NCI-H1092 (cell line): Measurements from ENCODE around the gene DYNC2LI1.

Source experiments
- DNase-seq: peaks from one replicate; lab custom pipeline; 2025; lab: John Stamatoyannopoulos, UW

Gene DYNC2LI1

GRCh38 chr2:43763091-43763490 is 10.7 kb upstream of the DYNC2LI1 start:
- no peak for DNase-seq

DNA sequence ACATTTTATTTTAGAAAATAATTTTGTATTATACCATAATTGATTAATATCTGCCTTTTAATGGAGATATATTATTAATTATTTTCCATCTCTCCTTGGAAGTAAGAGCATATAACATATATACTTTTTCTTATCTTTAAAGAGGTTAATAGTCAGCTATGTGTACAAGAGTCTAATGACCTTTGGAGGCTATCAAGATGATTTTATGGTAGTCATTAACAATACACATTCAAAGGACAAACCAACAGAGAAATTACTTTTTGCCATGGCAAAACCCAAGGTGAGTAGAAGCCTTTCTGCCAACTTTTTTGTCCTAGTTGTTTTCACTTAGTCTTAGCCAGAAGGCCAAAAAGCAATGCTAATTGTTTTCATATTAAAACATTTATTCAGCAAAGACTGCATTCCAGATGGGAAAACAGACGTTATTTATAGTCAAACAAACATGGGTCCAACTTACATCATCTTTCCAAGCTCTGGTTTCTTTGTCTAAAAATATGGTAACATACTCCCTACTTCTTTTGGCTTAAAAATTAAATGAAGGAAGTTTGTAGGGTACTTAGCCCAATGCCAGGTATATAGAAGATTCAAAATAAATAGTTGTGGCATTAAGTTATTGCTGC is 9.6 kb upstream of the DYNC2LI1 start:
- DNase-seq = no peak

GRCh38 chr2:43766006-43766405 is 7.8 kb upstream of the DYNC2LI1 start:
- DNase-seq = no peak

GRCh38 chr2:43774617-43775016 is 778 bp downstream of the DYNC2LI1 start:
- no peak for DNase-seq

- DNase-seq = no peak
Measured at GRCh38 chr2:43776324-43776723, 2.5 kb downstream of the DYNC2LI1 start.

DNA sequence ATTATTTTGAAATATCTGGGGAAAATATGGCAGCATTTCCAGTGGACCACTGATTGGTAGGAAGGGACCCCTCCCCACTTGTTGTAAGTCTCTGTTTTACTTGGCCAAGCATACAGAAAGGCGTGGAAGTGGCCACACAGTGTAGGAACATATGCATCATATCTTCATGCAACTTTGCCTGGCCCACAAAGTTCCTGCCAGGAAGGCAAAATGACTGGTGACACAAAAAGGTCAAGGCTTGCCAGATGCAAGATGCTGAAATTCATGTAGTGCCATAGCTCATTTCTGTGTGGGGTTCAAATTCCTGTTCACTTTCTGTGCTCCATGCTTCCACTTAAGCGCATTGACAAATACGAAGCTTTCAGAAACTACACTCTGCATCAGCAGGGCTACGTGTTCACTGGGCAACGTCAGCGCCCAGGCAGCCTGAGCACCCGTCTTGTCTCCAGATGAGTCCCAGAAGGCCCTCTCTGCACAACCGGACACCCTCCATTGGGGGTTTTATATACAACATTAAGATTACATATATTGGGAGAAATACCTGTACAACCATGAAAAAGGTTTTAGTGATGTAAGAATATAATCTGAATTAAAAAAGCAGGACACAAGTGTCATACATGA is 3.6 kb downstream of the DYNC2LI1 start:
- DNase-seq = no peak

DNA sequence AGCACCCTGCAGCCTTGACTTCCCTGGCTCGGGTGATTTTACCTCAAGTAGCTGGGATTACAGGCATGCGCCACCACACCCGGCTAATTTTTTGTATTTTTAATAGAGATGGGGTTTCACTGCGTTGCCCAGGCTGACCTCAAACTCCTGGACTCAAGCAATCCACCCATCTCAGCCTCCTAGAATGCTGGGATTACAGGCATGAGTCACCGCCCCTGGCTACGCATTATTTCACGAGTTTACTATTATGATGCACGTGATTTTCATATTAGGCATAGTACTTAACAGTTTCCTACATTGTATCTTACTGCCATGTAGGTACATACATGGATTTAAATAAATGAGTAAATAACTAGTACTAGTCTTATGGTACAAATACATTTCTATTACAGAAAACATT is 4.4 kb downstream of the DYNC2LI1 start:
- DNase-seq = no peak

GRCh38 chr2:43787895-43788294 is 14.1 kb downstream of the DYNC2LI1 start:
- DNase-seq = no peak

DNA sequence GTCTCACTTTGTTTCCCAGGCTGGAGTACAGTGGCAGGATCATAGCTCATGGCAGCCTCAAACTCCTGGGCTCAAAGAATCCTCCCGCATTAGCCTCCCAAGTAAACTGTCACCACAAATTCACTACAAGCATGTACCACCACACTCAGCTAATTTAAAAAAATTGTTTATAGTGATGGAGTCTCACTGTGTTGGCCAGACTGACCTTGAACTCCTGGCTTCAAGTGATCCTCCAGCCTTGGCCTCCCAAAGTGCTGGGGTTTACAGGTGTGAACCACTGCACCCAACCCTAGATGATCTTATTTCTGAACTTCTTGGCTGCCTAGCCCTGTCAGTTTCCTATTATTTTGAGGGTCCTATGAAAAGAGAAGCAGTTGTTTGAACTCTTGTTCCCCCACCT is 14.8 kb downstream of the DYNC2LI1 start:
- DNase-seq = no peak

- DNase-seq = no peak
Measured at GRCh38 chr2:43790147-43790546, 16.3 kb downstream of the DYNC2LI1 start.

DNA sequence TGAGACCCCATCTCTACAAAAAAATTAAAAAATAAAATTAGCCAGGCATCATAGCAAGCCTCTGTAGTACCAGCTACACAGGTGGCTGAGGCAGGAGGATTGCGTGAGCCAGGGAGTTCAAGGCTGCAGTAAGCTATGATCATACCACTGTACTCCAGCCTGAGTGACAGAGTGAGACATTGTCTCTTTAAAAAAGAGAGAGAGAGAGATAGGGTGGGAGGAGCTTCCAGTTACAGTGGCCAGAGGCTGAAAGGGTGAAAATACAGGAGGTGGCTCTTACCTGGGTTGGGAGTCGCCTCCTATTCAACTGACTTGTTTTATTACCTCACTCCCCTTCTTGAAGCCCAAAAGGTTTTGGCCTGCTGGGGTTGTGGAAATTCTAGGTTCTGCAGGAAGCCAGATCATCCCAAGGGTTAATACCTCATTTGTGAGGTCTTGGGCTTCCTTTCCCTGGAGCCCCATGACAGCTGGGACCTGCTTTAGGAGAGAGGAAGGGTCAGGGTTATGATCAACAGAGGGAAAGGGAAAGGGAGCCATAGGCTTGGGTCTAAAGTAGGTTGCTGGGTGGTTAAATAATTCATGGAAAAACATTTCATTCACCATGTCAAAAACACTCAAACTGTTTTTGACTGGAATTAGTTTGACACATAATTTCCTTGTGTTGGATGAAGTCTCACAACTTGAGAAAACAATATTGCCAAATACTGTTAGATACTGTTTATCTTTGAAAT is 17.4 kb downstream of the DYNC2LI1 start:
- DNase-seq = no peak

DNA sequence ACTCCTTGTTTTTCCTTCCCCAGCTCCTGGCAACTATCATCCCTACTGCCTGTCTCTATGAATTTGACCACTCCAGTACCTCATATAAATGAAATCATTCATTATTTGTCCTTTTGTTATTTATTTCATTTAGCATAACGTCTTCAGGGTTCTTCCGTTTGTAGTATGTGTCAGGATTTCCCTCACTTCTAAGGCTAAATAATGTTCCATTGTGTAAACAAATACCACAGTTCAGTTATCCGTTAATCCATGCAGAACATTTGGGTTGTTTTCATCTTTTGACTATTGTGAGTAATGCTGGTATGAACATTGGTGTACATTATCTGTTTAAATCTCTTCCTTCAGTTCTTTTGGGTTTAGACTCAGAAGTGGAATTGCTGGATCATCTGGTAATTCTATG is 18.8 kb downstream of the DYNC2LI1 start:
- no peak for DNase-seq

DNA sequence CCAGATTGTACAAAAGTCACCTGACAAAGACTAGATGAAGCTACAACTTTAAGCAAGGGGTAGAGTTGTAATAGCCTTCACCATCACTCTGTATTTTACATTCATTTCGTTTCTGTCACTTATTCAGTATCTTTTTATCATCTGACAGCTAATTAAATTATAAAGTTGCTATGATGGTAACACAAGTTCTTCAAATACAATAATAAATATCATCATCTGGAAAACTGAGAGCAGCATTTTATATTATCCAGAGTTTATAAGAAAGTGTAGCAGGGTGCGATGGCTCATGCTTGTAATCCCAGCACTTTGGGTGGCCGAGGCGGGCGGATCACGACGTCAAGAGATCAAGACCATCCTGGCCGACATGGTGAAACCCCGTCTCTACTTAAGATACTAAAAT is 21.1 kb downstream of the DYNC2LI1 start:
- DNase-seq = no peak

DNA sequence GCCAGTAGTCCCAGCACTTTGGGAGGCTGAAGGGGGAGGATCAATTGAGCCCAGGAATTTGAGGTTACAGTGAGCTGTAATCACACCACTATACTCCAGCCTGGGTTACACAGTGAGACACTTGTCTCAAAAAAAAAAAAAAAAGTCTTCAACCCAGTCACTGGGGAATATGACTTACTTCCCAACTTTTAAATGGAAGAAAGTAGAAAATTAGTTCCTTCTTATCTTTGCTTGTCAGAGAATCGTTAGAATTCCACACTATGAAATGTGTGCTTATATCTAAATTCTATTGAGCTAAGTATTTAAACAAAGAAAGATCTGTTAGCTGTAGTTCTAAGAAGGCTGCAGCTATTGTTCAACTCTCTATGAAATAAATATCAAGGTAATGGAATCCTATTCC is 22.4 kb downstream of the DYNC2LI1 start:
- DNase-seq = no peak

DNA sequence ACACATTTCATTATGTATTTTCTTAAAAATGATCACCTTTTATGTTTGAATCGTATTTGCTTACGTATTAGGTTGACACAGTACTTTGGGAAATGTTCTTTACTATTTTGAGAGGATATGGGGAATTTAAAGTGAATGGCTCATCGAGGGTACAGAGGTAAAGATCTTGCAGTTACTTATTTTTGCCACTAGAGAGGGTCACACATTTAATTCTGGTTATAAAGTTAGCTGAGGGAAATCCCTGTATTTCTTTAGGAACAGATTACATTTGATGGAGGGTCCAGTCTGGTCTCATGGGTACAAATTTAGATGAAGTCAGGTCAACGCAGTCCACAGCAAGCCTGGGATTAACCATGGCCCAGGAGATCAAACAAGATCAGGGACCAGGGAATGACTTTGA is 24.5 kb downstream of the DYNC2LI1 start:
- no peak for DNase-seq

DNA sequence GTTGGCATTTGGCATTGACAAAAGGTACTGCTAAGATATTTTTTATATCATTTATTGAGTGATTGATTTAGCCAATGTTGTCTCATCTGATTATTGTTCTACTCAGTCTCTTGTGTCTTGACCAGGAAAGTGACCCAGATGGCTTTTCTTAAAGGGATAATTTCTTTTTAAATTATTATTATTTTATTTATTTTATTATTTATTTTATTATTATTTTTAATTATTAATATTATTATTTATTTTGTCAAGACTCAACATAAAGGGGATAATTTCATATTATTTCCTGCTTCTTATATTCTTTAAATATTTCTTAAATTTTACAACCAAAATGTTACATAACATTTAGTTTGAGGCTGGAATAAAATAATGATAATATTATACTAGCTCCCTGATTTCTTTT is 27.1 kb downstream of the DYNC2LI1 start:
- DNase-seq = no peak

- no peak for DNase-seq
Measured at GRCh38 chr2:43802135-43802534, 28.3 kb downstream of the DYNC2LI1 start.

DNA sequence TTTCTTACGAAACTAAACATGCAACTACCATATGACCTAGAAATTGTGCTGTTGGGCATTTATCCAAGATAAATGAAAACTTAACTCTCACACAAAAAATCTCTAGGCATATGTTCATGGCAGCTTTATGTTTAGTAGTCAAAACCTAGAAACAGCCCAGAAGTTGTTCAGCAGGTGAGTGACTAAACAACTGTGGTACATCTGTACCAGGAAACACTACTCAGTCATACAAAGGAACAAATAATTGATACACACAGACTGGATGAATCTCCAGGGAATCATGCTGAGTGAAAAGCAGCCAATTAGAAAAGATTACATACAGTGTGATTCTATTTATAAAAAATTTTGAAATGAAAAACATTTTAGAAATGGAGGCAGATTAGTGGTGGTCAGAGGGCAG is 29.3 kb downstream of the DYNC2LI1 start:
- no peak for DNase-seq

- no peak for DNase-seq
Measured at GRCh38 chr2:43806719-43807031, 32.8 kb downstream of the DYNC2LI1 start.

DNA sequence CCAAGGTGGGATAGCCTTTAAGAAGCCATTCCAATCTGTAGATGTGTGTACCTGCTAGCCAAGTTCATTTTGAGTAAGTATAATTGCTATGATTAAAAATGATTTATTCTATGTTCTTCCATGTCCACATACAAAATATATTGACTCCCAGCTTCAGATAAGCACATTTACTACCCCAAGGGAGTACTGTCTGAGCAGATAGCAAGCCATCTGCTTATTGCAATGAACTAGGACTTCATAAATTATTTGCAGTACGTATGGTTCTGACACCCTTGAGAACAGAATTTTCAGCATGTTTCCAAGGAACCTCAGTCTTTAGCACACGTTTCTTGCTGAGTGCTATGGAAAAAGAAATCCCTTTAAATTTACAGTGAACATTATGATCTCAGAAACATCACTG is 36.6 kb downstream of the DYNC2LI1 start:
- no peak for DNase-seq

- no peak for DNase-seq
Measured at GRCh38 chr2:43810888-43811287, 37.0 kb downstream of the DYNC2LI1 start.

DNA sequence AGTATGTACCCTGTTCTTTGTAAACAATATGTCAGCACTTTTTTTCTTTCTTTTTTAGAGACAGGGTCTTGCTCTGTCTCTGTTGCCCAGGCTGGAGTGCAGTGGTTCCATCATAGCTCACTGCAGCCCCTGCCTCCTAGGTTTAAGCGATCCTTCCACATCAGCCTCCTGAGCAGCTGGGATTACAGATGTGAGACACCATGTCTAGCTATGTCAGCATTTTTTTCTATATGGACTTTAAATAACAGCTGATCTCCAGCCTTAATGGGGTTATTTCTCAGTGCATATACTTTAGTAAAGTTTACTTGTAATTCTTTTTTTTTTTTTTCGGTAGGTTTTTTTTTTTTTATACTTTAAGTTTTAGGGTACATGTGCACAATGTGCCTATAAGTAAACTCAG is 38.2 kb downstream of the DYNC2LI1 start:
- no peak for DNase-seq

DNA sequence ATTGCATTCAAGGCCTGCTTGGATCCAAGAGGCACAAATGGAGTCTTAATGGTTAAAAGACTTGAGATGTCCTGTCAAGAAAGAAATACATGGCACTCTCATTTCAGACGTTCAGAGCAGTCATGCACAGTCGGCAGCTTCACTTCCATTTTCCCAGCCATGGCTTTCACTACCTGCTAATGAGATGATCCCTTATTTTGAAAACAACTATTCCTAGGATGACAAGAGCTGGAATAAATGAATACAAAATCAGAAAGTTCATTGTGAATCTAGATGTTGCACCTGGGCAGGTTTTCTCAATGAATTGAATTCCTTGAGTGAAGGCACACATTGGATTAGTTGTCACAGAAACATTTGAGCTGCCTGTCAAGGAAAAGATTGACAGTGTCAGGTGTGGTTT is 39.1 kb downstream of the DYNC2LI1 start:
- DNase-seq = no peak

GRCh38 chr2:43814711-43815110 is 40.9 kb downstream of the DYNC2LI1 start:
- DNase-seq = no peak
